HepG2 (cell line): ENCODE measurements around the gene ZNF860.

Experiments
- CEBPZ ChIP-seq: IDR thresholded peaks from 2 replicates; pipeline ENCODE4 v1.6.1; 2012; ENCODE audit warnings: low read length, improper control_type of control experiment
- CTCF ChIP-seq: sonication (generic); formaldehyde crosslinking; IDR thresholded peaks from 2 replicates; pipeline ENCODE4 v1.5.0; 2020; ENCODE audit warnings: mild to moderate bottlenecking, missing genetic modification reagents, moderate library complexity
- EHMT2 ChIP-seq: fragments of 200-600 bp; sonication (generic); IDR thresholded peaks from 2 replicates; pipeline ENCODE4 v1.7.0; 2017; ENCODE audit warnings: antibody characterized with exemption, low read depth, low read length, borderline replicate concordance
- EP300 ChIP-seq, 3 experiments: sonication (generic) in 1 of 3; formaldehyde crosslinking in 1 of 3; IDR thresholded peaks; 2 replicates each; pipeline versions ENCODE4 v1.5.1 to v1.6.1; 2011 to 2020; ENCODE audit warnings: low read depth in 2 of 3, low read length in 2 of 3, borderline replicate concordance in 1 of 3, improper control_type of control experiment in 1 of 3, mild to moderate bottlenecking in 1 of 3, missing genetic modification reagents in 1 of 3, moderate library complexity in 1 of 3
- PCBP1 ChIP-seq: fragments of 200-400 bp; formaldehyde crosslinking; IDR thresholded peaks from 2 replicates; pipeline ENCODE4 v1.6.1; 2017; ENCODE audit warnings: mild to moderate bottlenecking, low read depth, low read length, borderline replicate concordance
- POLR2A ChIP-seq, 2 experiments: IDR thresholded peaks; 2 replicates each; pipeline ENCODE4 v1.6.1; 2011; ENCODE audit warnings: low read depth in 2 of 2, low read length in 2 of 2, mild to moderate bottlenecking in 1 of 2, moderate library complexity in 1 of 2; ENCODE audit not compliant: insufficient read depth in 1 of 2
- TEAD2 ChIP-seq: sonication (generic); formaldehyde crosslinking; IDR thresholded peaks from 2 replicates; pipeline ENCODE4 v1.9.0; 2021; ENCODE audit warnings: missing genetic modification reagents
- ZNF276 ChIP-seq: sonication (generic); formaldehyde crosslinking; IDR thresholded peaks from 2 replicates; pipeline ENCODE4 v1.4.0; 2020; ENCODE audit warnings: mild to moderate bottlenecking, low read depth, missing genetic modification reagents

GRCh38 chr3:31993843-31994242, 12.3 kb downstream of the ZNF860 start:
- no peak for TF ChIP-seq CEBPZ
- no peak for TF ChIP-seq CTCF
- no peak for TF ChIP-seq POLR2A (IDR thresholded peaks at IDR 0.05; ENCODE audit: insufficient read depth in 1 of 2, low read depth in 2 of 2, low read length in 2 of 2)
- no peak for TF ChIP-seq EP300 (IDR thresholded peaks at IDR 0.05; ENCODE audit: low read depth in 2 of 2, low read length in 2 of 2)
- TF ChIP-seq EP300 (CRISPR knock-in tag; IDR thresholded peaks at IDR 0.05; ENCODE audit: borderline replicate concordance), result no peak
- no peak for TF ChIP-seq PCBP1
- no peak for TF ChIP-seq TEAD2
- TF ChIP-seq EHMT2, result no peak
- no peak for TF ChIP-seq ZNF276 (CRISPR knock-in tag)
